Measurements from ENCODE around the gene CCDC38. TPM values are rescaled to one million over a fixed set of nuclear protein-coding genes. Genes with fewer than 3 reads are reported as not detected.

Gene CCDC38
- total RNA-seq, 1 donor from 2014 or later, result 0.13 TPM

GRCh38 chr12:95984682-95985081, 42.3 kb upstream of the CCDC38 start:
- DNase-seq (ENCODE audit: low spot score in 2 of 2, unreplicated experiment in 2 of 2), result no peak
- H3K27ac Mint-ChIP-seq, result no peak overlapping the region
- no peak overlapping the region for H3K4me3 Mint-ChIP-seq
- no peaks in the 10 kb centered on the region for H3K9me3 Mint-ChIP-seq
- TF ChIP-seq CTCF (IDR thresholded peaks at IDR 0.05; ENCODE audit: unreplicated experiment), result no peak
- H3K36me3 Mint-ChIP-seq, result no peaks in the 10 kb centered on the region
- no peaks in the 10 kb centered on the region for H3K4me1 Mint-ChIP-seq
- peaks cover 9% of the 10 kb centered on the region for H3K27me3 Mint-ChIP-seq (ENCODE audit: low read depth)

- no peak overlapping the region for H3K27ac Mint-ChIP-seq
- H3K4me3 Mint-ChIP-seq, result no peak overlapping the region
- H3K4me1 Mint-ChIP-seq, result no peaks in the 10 kb centered on the region
- H3K36me3 Mint-ChIP-seq, result no peaks in the 10 kb centered on the region
- DNase-seq (ENCODE audit: low spot score in 2 of 2, unreplicated experiment in 2 of 2), result no peak
- TF ChIP-seq CTCF (IDR thresholded peaks at IDR 0.05; ENCODE audit: unreplicated experiment), result no peak
- no peaks in the 10 kb centered on the region for H3K9me3 Mint-ChIP-seq
- peaks cover 1% of the 10 kb centered on the region for H3K27me3 Mint-ChIP-seq (ENCODE audit: low read depth)
Observed at GRCh38 chr12:95982602-95983001, 40.2 kb upstream of the CCDC38 start.

GRCh38 chr12:95980437-95980836, 38.0 kb upstream of the CCDC38 start:
- DNase-seq (ENCODE audit: low spot score in 2 of 2, unreplicated experiment in 2 of 2), result no peak
- no peak for TF ChIP-seq CTCF (IDR thresholded peaks at IDR 0.05; ENCODE audit: unreplicated experiment)
- no peaks in the 10 kb centered on the region for H3K36me3 Mint-ChIP-seq
- no peak overlapping the region for H3K4me3 Mint-ChIP-seq
- no peaks in the 10 kb centered on the region for H3K4me1 Mint-ChIP-seq
- no peak overlapping the region for H3K27ac Mint-ChIP-seq
- peaks cover 1% of the 10 kb centered on the region for H3K27me3 Mint-ChIP-seq (ENCODE audit: low read depth)
- H3K9me3 Mint-ChIP-seq, result no peaks in the 10 kb centered on the region

GRCh38 chr12:95978774-95979173, 36.4 kb upstream of the CCDC38 start:
- peaks cover 1% of the 10 kb centered on the region for H3K27me3 Mint-ChIP-seq (ENCODE audit: low read depth)
- no peak for TF ChIP-seq CTCF (IDR thresholded peaks at IDR 0.05; ENCODE audit: unreplicated experiment)
- H3K4me1 Mint-ChIP-seq, result no peaks in the 10 kb centered on the region
- no peaks in the 10 kb centered on the region for H3K36me3 Mint-ChIP-seq
- no peak overlapping the region for H3K4me3 Mint-ChIP-seq
- no peaks in the 10 kb centered on the region for H3K9me3 Mint-ChIP-seq
- no peak overlapping the region for H3K27ac Mint-ChIP-seq
- no peak for DNase-seq (ENCODE audit: low spot score in 2 of 2, unreplicated experiment in 2 of 2)

GRCh38 chr12:95978351-95978750, 35.9 kb upstream of the CCDC38 start:
- H3K27ac Mint-ChIP-seq, result no peak overlapping the region
- no peak for TF ChIP-seq CTCF (IDR thresholded peaks at IDR 0.05; ENCODE audit: unreplicated experiment)
- H3K9me3 Mint-ChIP-seq, result no peaks in the 10 kb centered on the region
- DNase-seq (ENCODE audit: low spot score in 2 of 2, unreplicated experiment in 2 of 2), result no peak
- no peaks in the 10 kb centered on the region for H3K36me3 Mint-ChIP-seq
- no peak overlapping the region for H3K4me3 Mint-ChIP-seq
- no peaks in the 10 kb centered on the region for H3K4me1 Mint-ChIP-seq
- H3K27me3 Mint-ChIP-seq (ENCODE audit: low read depth), result peaks cover 1% of the 10 kb centered on the region

GRCh38 chr12:95977764-95978305, 35.4 kb upstream of the CCDC38 start:
- Mint-ChIP-seq H3K4me3 (no peak overlapping the region), H3K4me1 (no peaks in the 10 kb centered on the region), H3K9me3 (no peaks in the 10 kb centered on the region), H3K36me3 (no peaks in the 10 kb centered on the region), H3K27me3 (ENCODE audit: low read depth) (peaks cover 1% of the 10 kb centered on the region), H3K27ac (no peak overlapping the region)
- DNase-seq (ENCODE audit: low spot score in 2 of 2, unreplicated experiment in 2 of 2), result no peak
- TF ChIP-seq CTCF (IDR thresholded peaks at IDR 0.05; ENCODE audit: unreplicated experiment), result no peak
